OCI-LY7 (cell line): ENCODE results near the gene ZBED4. TPM values are rescaled to one million over a fixed set of nuclear protein-coding genes. Genes with fewer than 3 reads are reported as not detected.

Experiments
- BruUV-seq: library from RNA; stranded (reverse); fragments of 400-500 nt; replicated peaks from 2 replicates; lab custom pipeline; 2021; lab: Mats Ljungman, UMichigan
- CTCF ChIA-PET: fragments of 300-600 bp; sonication (Branson Sonifier 250); formaldehyde crosslinking; loops from one replicate; lab custom pipeline; 2022; ENCODE audit warnings: antibody characterized with exemption; ENCODE audit not compliant: unreplicated experiment; lab: Charles Lee
- POLR2A ChIA-PET: fragments of 300-600 bp; sonication (Branson Sonifier 250); formaldehyde crosslinking; loops from one replicate; lab custom pipeline; 2022; ENCODE audit warnings: antibody characterized with exemption; lab: Charles Lee
- DNase-seq: peaks from one replicate; pipeline ENCODE4 v3.0.0-alpha.2; 2015; ENCODE audit warnings: low spot score
- H2AFZ ChIP-seq: fragments of 200-600 bp; sonication (generic), shearing (Covaris generic); 2 replicates; pipeline ENCODE4 v1.6.1; 2014; ENCODE audit warnings: mild to moderate bottlenecking, antibody characterized with exemption, low read length, moderate library complexity
- H3K27ac ChIP-seq: fragments of 200-600 bp; sonication (generic); 2 replicates; pipeline ENCODE4 v1.5.1; 2014; ENCODE audit warnings: mixed run types, low read depth, mild to moderate bottlenecking, moderate library complexity, low read length, inconsistent platforms; ENCODE audit not compliant: poor library complexity, severe bottlenecking
- H3K36me3 ChIP-seq: fragments of 200-600 bp; sonication (generic); 2 replicates; pipeline ENCODE4 v1.6.1; 2014; ENCODE audit warnings: mild to moderate bottlenecking, antibody characterized with exemption, low read length, moderate library complexity, mixed read lengths; ENCODE audit not compliant: insufficient read depth
- H3K4me1 ChIP-seq: fragments of 200-600 bp; sonication (generic); 2 replicates; pipeline ENCODE4 v1.5.1; 2014; ENCODE audit warnings: mild to moderate bottlenecking, low read length; ENCODE audit not compliant: insufficient read depth, poor library complexity, severe bottlenecking
- H3K4me2 ChIP-seq: fragments of 200-600 bp; sonication (generic); 2 replicates; pipeline ENCODE4 v1.6.1; 2014; ENCODE audit warnings: mild to moderate bottlenecking, low read length
- H3K4me3 ChIP-seq: fragments of 200-600 bp; sonication (generic); 2 replicates; pipeline ENCODE4 v1.5.1; 2014; ENCODE audit warnings: mild to moderate bottlenecking, low read depth, low read length; ENCODE audit not compliant: poor library complexity, severe bottlenecking
- H3K79me2 ChIP-seq: fragments of 200-600 bp; sonication (generic); 2 replicates; pipeline ENCODE4 v1.6.1; 2016; ENCODE audit warnings: low read depth, mild to moderate bottlenecking, low read length, moderate library complexity, mixed read lengths; ENCODE audit not compliant: insufficient read depth
- H3K9me2 ChIP-seq: fragments of 200-600 bp; sonication (generic); 2 replicates; pipeline ENCODE4 v1.6.1; 2016; ENCODE audit warnings: mild to moderate bottlenecking, low read length, mixed read lengths; ENCODE audit not compliant: insufficient read depth
- H3K9me3 ChIP-seq: fragments of 200-600 bp; sonication (generic); 2 replicates; pipeline ENCODE4 v1.6.1; 2014; ENCODE audit warnings: mild to moderate bottlenecking, mixed run types, low read length, mixed read lengths
- H4K20me1 ChIP-seq: fragments of 200-600 bp; sonication (generic); 2 replicates; pipeline ENCODE4 v1.6.1; 2014; ENCODE audit warnings: mild to moderate bottlenecking, antibody characterized with exemption, low read length, moderate library complexity, mixed read lengths; ENCODE audit not compliant: insufficient read depth
- CTCF ChIP-seq: fragments of 200-600 bp; sonication (generic); conservative IDR thresholded peaks from 2 replicates; pipeline ENCODE4 v1.5.1; 2014; ENCODE audit warnings: mild to moderate bottlenecking, antibody characterized with exemption, low read length, moderate library complexity, mixed read lengths
- EZH2phosphoT487 ChIP-seq: fragments of 200-600 bp; sonication (generic); IDR thresholded peaks from 2 replicates; pipeline ENCODE4 v1.6.1; 2018; ENCODE audit warnings: low read depth, borderline replicate concordance, mild to moderate bottlenecking, mixed run types, antibody characterized with exemption, low read length, moderate library complexity, mixed read lengths
- intact Hi-C: fragments of 100-400 bp; cut with micrococcal nuclease; formaldehyde crosslinking; loops from one replicate; pipeline ENCODE4 v1.10.0; 2022; ENCODE audit not compliant: unreplicated experiment
- total RNA-seq, 2 experiments: library from RNA; depleted of rRNA in 1 of 2; stranded (reverse); fragments of >200 nt in 1 of 2; shearing (Covaris generic) in 1 of 2; gene quantifications; 2 replicates each; pipeline ENCODE4 v1.2.3, GENCODE V29; 2014 to 2022

Gene ZBED4
- total RNA-seq, 2 experiments from 2014 or later, result 30.4 to 31.6 TPM

- CTCF ChIA-PET, result interaction anchor here (1.0 kb wide), 1 partner anchor 9 kb away, joined by 3 read pairs; no protein-coding TSS in a partner anchor
- TF ChIP-seq CTCF, result no peak
- no peak for TF ChIP-seq EZH2phosphoT487
- Histone ChIP-seq H3K9me3 (no peaks in the 10 kb centered on the region), H3K27ac (no peak overlapping the region), H3K9me2 (no peaks in the 10 kb centered on the region), H2AFZ (no peak overlapping the region), H3K36me3 (no peaks in the 10 kb centered on the region), H3K4me3 (no peak overlapping the region), H4K20me1 (no peaks in the 10 kb centered on the region), H3K4me2 (no peak overlapping the region), H3K79me2 (peaks cover 8% of the 10 kb centered on the region; the same call in 1 of the 2 replicates), H3K4me1 (peaks cover 10% of the 10 kb centered on the region)
- no TSS peak for BruUV-seq
- intact Hi-C loops, result no loop called here
- DNase-seq, result no peak
- POLR2A ChIA-PET, result interaction anchor here (0.5 kb wide), 1 partner anchor 753 kb away, joined by 3 read pairs; no protein-coding TSS in a partner anchor
Observed at GRCh38 chr22:49913026-49913425, 59.4 kb downstream of the ZBED4 start.

- intact Hi-C loops, result no loop called here
- H3K4me1 ChIP-seq, result peaks cover 10% of the 10 kb centered on the region
- H3K4me2 ChIP-seq, result no peak overlapping the region
- peaks cover 8% of the 10 kb centered on the region; the same call in 1 of the 2 replicates for H3K79me2 ChIP-seq
- TF ChIP-seq CTCF (no peak), EZH2phosphoT487 (no peak)
- no TSS peak for BruUV-seq
- H4K20me1 ChIP-seq, result no peaks in the 10 kb centered on the region
- H3K9me2 ChIP-seq, result no peaks in the 10 kb centered on the region
- no peak overlapping the region for H2AFZ ChIP-seq
- ChIA-PET POLR2A (no interaction called here), CTCF (no interaction called here)
- no peak for DNase-seq
- H3K4me3 ChIP-seq, result no peak overlapping the region
- H3K9me3 ChIP-seq, result no peaks in the 10 kb centered on the region
- H3K36me3 ChIP-seq, result no peaks in the 10 kb centered on the region
- H3K27ac ChIP-seq, result no peak overlapping the region
Observed at GRCh38 chr22:49913446-49913845, 59.8 kb downstream of the ZBED4 start.

GRCh38 chr22:49914256-49914655 lies 60.6 kb downstream of the ZBED4 start:
- POLR2A ChIA-PET, result no interaction called here
- CTCF ChIA-PET, result no interaction called here
- intact Hi-C loops, result no loop called here

More at GRCh38 chr22:49914256-49914655, 60.6 kb downstream of the ZBED4 start:
- Histone ChIP-seq H3K4me1 (peaks cover 15% of the 10 kb centered on the region), H3K79me2 (peaks cover 8% of the 10 kb centered on the region; the same call in 1 of the 2 replicates), H2AFZ (no peak overlapping the region), H3K36me3 (no peaks in the 10 kb centered on the region), H3K9me3 (no peaks in the 10 kb centered on the region), H3K9me2 (no peaks in the 10 kb centered on the region), H3K4me2 (no peak overlapping the region), H3K4me3 (no peak overlapping the region), H3K27ac (no peak overlapping the region), H4K20me1 (no peaks in the 10 kb centered on the region)
- DNase-seq, result no peak
- TF ChIP-seq EZH2phosphoT487 (no peak), CTCF (no peak)
- no TSS peak for BruUV-seq
